PC-9 (cell line): ENCODE results near the gene CNBD2. TPM values are rescaled to one million over a fixed set of nuclear protein-coding genes. Genes with fewer than 3 reads are reported as not detected.

Experiments
- BruUV-seq: library from RNA; stranded (reverse); fragments of 400-500 nt; replicated peaks from 2 replicates; lab custom pipeline; 2021; lab: Mats Ljungman, UMichigan
- CTCF ChIA-PET: fragments of 300-600 bp; sonication (Branson Sonifier 250); formaldehyde crosslinking; loops from one replicate; lab custom pipeline; 2022; ENCODE audit warnings: antibody characterized with exemption; lab: Charles Lee
- POLR2A ChIA-PET: fragments of 300-600 bp; sonication (Branson Sonifier 250); formaldehyde crosslinking; loops from one replicate; lab custom pipeline; 2022; ENCODE audit warnings: antibody characterized with exemption; ENCODE audit not compliant: unreplicated experiment; lab: Charles Lee
- DNase-seq, 2 experiments: peaks; one replicate each; pipeline versions ENCODE4 v3.0.0 to v3.0.0-alpha.2; 2015 to 2022; ENCODE audit warnings: mixed read lengths in 1 of 2
- H2AFZ ChIP-seq: fragments of 200-600 bp; sonication (generic); 2 replicates; pipeline ENCODE4 v1.8.1; 2017; ENCODE audit warnings: antibody characterized with exemption
- H3F3A ChIP-seq: fragments of 200-600 bp; sonication (generic); 2 replicates; pipeline ENCODE4 v1.8.1; 2017; ENCODE audit warnings: antibody characterized with exemption, mild to moderate bottlenecking, low read depth; ENCODE audit not compliant: insufficient read depth
- H3K27ac ChIP-seq: fragments of 200-600 bp; sonication (generic); 2 replicates; pipeline ENCODE4 v1.6.1; 2016; ENCODE audit warnings: mixed run types
- H3K27me3 ChIP-seq: fragments of 200-600 bp; sonication (generic); 2 replicates; pipeline ENCODE4 v1.6.1; 2016; ENCODE audit warnings: low read depth, mixed run types; ENCODE audit not compliant: insufficient read depth
- H3K36me3 ChIP-seq: fragments of 200-600 bp; sonication (generic); 2 replicates; pipeline ENCODE4 v1.6.1; 2016; ENCODE audit warnings: low read depth, mixed run types
- H3K4me1 ChIP-seq: fragments of 200-600 bp; sonication (generic); replicated peaks from 2 replicates; pipeline ENCODE4 v1.6.1; 2016; ENCODE audit warnings: mixed run types; ENCODE audit not compliant: insufficient read depth
- H3K4me2 ChIP-seq: fragments of 200-600 bp; sonication (generic); 2 replicates; pipeline ENCODE4 v1.6.1; 2017; ENCODE audit warnings: mixed run types
- H3K4me3 ChIP-seq: fragments of 200-600 bp; sonication (generic); 2 replicates; pipeline ENCODE4 v1.6.1; 2016; ENCODE audit warnings: mixed run types
- H3K79me2 ChIP-seq: fragments of 200-600 bp; sonication (generic); 2 replicates; pipeline ENCODE4 v1.6.1; 2017; ENCODE audit warnings: low read depth, mixed run types
- H3K9me2 ChIP-seq: fragments of 200-600 bp; sonication (generic); 2 replicates; pipeline ENCODE4 v1.8.1; 2017; ENCODE audit warnings: mild to moderate bottlenecking; ENCODE audit not compliant: insufficient read depth
- H3K9me3 ChIP-seq: fragments of 200-600 bp; sonication (generic); 2 replicates; pipeline ENCODE4 v1.8.1; 2016; ENCODE audit warnings: low read depth; ENCODE audit not compliant: insufficient read depth
- H4K20me1 ChIP-seq: fragments of 200-600 bp; sonication (generic); 2 replicates; pipeline ENCODE4 v1.8.1; 2017; ENCODE audit not compliant: insufficient read depth
- CTCF ChIP-seq: fragments of 200-600 bp; sonication (generic); conservative IDR thresholded peaks from 2 replicates; pipeline ENCODE4 v1.6.1; 2017; ENCODE audit warnings: mixed run types, antibody characterized with exemption, mild to moderate bottlenecking, moderate library complexity
- EZH2 ChIP-seq: fragments of 200-600 bp; sonication (generic); IDR thresholded peaks from 2 replicates; pipeline ENCODE4 v1.8.0; 2017; ENCODE audit warnings: antibody characterized with exemption, low read depth
- intact Hi-C: fragments of 100-400 bp; cut with micrococcal nuclease; formaldehyde crosslinking; loops from one replicate; pipeline ENCODE4 v1.10.0; 2022; ENCODE audit not compliant: unreplicated experiment
- total RNA-seq: library from RNA; stranded (reverse); gene quantifications from 2 replicates; pipeline ENCODE4 v1.2.3, GENCODE V29; 2021

Gene CNBD2
- total RNA-seq, 1 experiment from 2014 or later, result 7.3 TPM

- H3K27me3 ChIP-seq, result no peaks in the 10 kb centered on the region
- H3K79me2 ChIP-seq, result no peaks in the 10 kb centered on the region
- ChIA-PET CTCF (interaction anchor here (0.7 kb wide), 1 partner anchor 169 kb away, joined by 3 read pairs; no protein-coding TSS in a partner anchor), POLR2A (no interaction called here)
- DNase-seq, result no peak
- H3K36me3 ChIP-seq, result no peaks in the 10 kb centered on the region
- H3K9me2 ChIP-seq, result no peaks in the 10 kb centered on the region
- TF ChIP-seq CTCF (no peak), EZH2 (no peak)
- intact Hi-C loops, result no loop called here
- no TSS peak for BruUV-seq
- H4K20me1 ChIP-seq, result no peaks in the 10 kb centered on the region
- H3F3A ChIP-seq, result no peaks in the 10 kb centered on the region
- no peak overlapping the region for H3K27ac ChIP-seq
- no peak overlapping the region for H3K4me3 ChIP-seq
- H2AFZ ChIP-seq, result no peak overlapping the region
- H3K4me2 ChIP-seq, result no peak overlapping the region
- H3K9me3 ChIP-seq, result peaks cover 9% of the 10 kb centered on the region; the same call in 1 of the 2 replicates
- no peaks in the 10 kb centered on the region for H3K4me1 ChIP-seq
These were observed 35.7 kb downstream of the CNBD2 start for GRCh38 chr20:36004045-36004444.

GRCh38 chr20:36008461-36009035, 40.2 kb downstream of the CNBD2 start:
- BruUV-seq, result no TSS peak
- POLR2A ChIA-PET, result interaction anchor here (0.6 kb wide), 1 partner anchor 16 kb away, joined by 7 read pairs; no protein-coding TSS in a partner anchor

GRCh38 chr20:36010076-36010475, 41.7 kb downstream of the CNBD2 start:
- BruUV-seq, result no TSS peak
- no peak overlapping the region for H3K27ac ChIP-seq
- no peak overlapping the region for H3K4me3 ChIP-seq
- no peaks in the 10 kb centered on the region for H3K4me1 ChIP-seq
- DNase-seq, result no peak
- H3F3A ChIP-seq, result peaks cover under 1% of the 10 kb centered on the region; the same call in 1 of the 2 replicates
- H4K20me1 ChIP-seq, result no peaks in the 10 kb centered on the region
- H3K79me2 ChIP-seq, result no peaks in the 10 kb centered on the region
- H3K9me3 ChIP-seq, result no peaks in the 10 kb centered on the region
- ChIA-PET POLR2A (interaction anchor here (0.5 to 0.7 kb wide), 2 partner anchors 349 to 363 kb away, joined by 4 to 5 read pairs; no protein-coding TSS in a partner anchor), CTCF (no interaction called here)
- intact Hi-C loops, result no loop called here
- H3K27me3 ChIP-seq, result no peaks in the 10 kb centered on the region
- H2AFZ ChIP-seq, result no peak overlapping the region
- no peak overlapping the region for H3K4me2 ChIP-seq
- H3K36me3 ChIP-seq, result no peaks in the 10 kb centered on the region
- TF ChIP-seq EZH2 (no peak), CTCF (no peak)
- H3K9me2 ChIP-seq, result no peaks in the 10 kb centered on the region

More at GRCh38 chr20:36008461-36009035, 40.2 kb downstream of the CNBD2 start:
- DNase-seq, result no peak
- TF ChIP-seq CTCF (no peak), EZH2 (no peak)
- H3K4me3 ChIP-seq, result no peak overlapping the region
- H3K9me2 ChIP-seq, result no peaks in the 10 kb centered on the region
- H3K79me2 ChIP-seq, result no peaks in the 10 kb centered on the region
- no peak overlapping the region for H2AFZ ChIP-seq
- intact Hi-C loops, result no loop called here
- H3K4me1 ChIP-seq, result no peaks in the 10 kb centered on the region
- CTCF ChIA-PET, result interaction anchor here (1.0 to 1.6 kb wide), 2 partner anchors 16 to 130 kb away, joined by 3 to 6 read pairs; no protein-coding TSS in a partner anchor
- H3K4me2 ChIP-seq, result no peak overlapping the region
- no peaks in the 10 kb centered on the region for H3K27me3 ChIP-seq
- H3F3A ChIP-seq, result no peaks in the 10 kb centered on the region
- H3K36me3 ChIP-seq, result no peaks in the 10 kb centered on the region
- peaks cover 5% of the 10 kb centered on the region; the same call in 1 of the 2 replicates for H3K9me3 ChIP-seq
- H4K20me1 ChIP-seq, result no peaks in the 10 kb centered on the region
- no peak overlapping the region for H3K27ac ChIP-seq
